Trophoblast cell (in vitro differentiated cells and primary cell): ENCODE measurements around the gene KLF6.

Source experiments
- DNase-seq, 2 donors: peaks; one replicate each; pipeline ENCODE4 v3.0.0-alpha.2; 2016
- H2AFZ ChIP-seq: 2 replicates; pipeline ENCODE4 v1.6.1; 2013; ENCODE audit warnings: low read length, moderate library complexity, mild to moderate bottlenecking; ENCODE audit not compliant: insufficient read depth, poor library complexity
- H2AK5ac ChIP-seq: 2 replicates; pipeline ENCODE4 v1.6.1; 2013; ENCODE audit warnings: mild to moderate bottlenecking, low read length
- H2BK120ac ChIP-seq: 2 replicates; pipeline ENCODE4 v1.6.1; 2013; ENCODE audit warnings: low read length, mild to moderate bottlenecking, moderate library complexity; ENCODE audit not compliant: insufficient read depth, poor library complexity
- H2BK12ac ChIP-seq: 2 replicates; pipeline ENCODE4 v1.6.1; 2013; ENCODE audit warnings: mild to moderate bottlenecking, low read length, moderate library complexity
- H2BK5ac ChIP-seq: 2 replicates; pipeline ENCODE4 v1.6.1; 2013; ENCODE audit warnings: low read length, low read depth, moderate library complexity, mild to moderate bottlenecking; ENCODE audit not compliant: poor library complexity
- H3K14ac ChIP-seq: 2 replicates; pipeline ENCODE4 v1.6.1; 2013; ENCODE audit warnings: mild to moderate bottlenecking, low read length
- H3K18ac ChIP-seq: 2 replicates; pipeline ENCODE4 v1.6.1; 2013; ENCODE audit warnings: mild to moderate bottlenecking, low read length
- H3K23ac ChIP-seq: 2 replicates; pipeline ENCODE4 v1.6.1; 2013; ENCODE audit warnings: low read length
- H3K27ac ChIP-seq: 2 replicates; pipeline ENCODE4 v1.5.1; 2013; ENCODE audit warnings: low read depth, mild to moderate bottlenecking, inconsistent platforms, low read length, moderate library complexity
- H3K27me3 ChIP-seq: 2 replicates; pipeline ENCODE4 v1.6.1; 2013; ENCODE audit warnings: inconsistent platforms, mild to moderate bottlenecking, low read length, moderate library complexity; ENCODE audit not compliant: insufficient read depth
- H3K36me3 ChIP-seq, 2 experiments: 1 replicate in 1 of 2; 2 replicates in 1 of 2; pipeline ENCODE4 v1.6.1; 2013; ENCODE audit warnings: low read length in 2 of 2, mild to moderate bottlenecking in 2 of 2, moderate library complexity in 1 of 2; ENCODE audit not compliant: insufficient read depth in 2 of 2, control insufficient read depth in 1 of 2
- H3K4ac ChIP-seq: 2 replicates; pipeline ENCODE4 v1.6.1; 2013; ENCODE audit warnings: low read depth, mild to moderate bottlenecking, low read length, moderate library complexity
- H3K4me1 ChIP-seq, 2 experiments: 1 replicate in 1 of 2; 2 replicates in 1 of 2; pipeline ENCODE4 v1.6.1; 2013; ENCODE audit warnings: low read length in 2 of 2, mild to moderate bottlenecking in 2 of 2, moderate library complexity in 1 of 2; ENCODE audit not compliant: insufficient read depth in 2 of 2, control insufficient read depth in 1 of 2
- H3K4me2 ChIP-seq: 2 replicates; pipeline ENCODE4 v1.6.1; 2013; ENCODE audit warnings: inconsistent platforms, mild to moderate bottlenecking, low read length, moderate library complexity
- H3K4me3 ChIP-seq: 2 replicates; pipeline ENCODE4 v1.5.1; 2013; ENCODE audit warnings: mild to moderate bottlenecking, low read depth, low read length, inconsistent platforms
- H3K79me1 ChIP-seq: one replicate; pipeline ENCODE4 v1.6.1; 2013; ENCODE audit warnings: low read length
- H3K79me2 ChIP-seq: 2 replicates; pipeline ENCODE4 v1.6.1; 2013; ENCODE audit warnings: low read length, mild to moderate bottlenecking; ENCODE audit not compliant: control insufficient read depth, insufficient read depth, poor library complexity
- H3K9ac ChIP-seq: 2 replicates; pipeline ENCODE4 v1.6.1; 2013; ENCODE audit warnings: mild to moderate bottlenecking, low read length
- H3K9me3 ChIP-seq: 2 replicates; pipeline ENCODE4 v1.6.1; 2013; ENCODE audit warnings: low read depth, mild to moderate bottlenecking, control low read depth, inconsistent platforms, low read length; ENCODE audit not compliant: insufficient read depth
- H4K12ac ChIP-seq: 2 replicates; pipeline ENCODE4 v1.6.1; 2013; ENCODE audit warnings: low read depth, mild to moderate bottlenecking, low read length, moderate library complexity
- H4K8ac ChIP-seq: 2 replicates; pipeline ENCODE4 v1.6.1; 2013; ENCODE audit warnings: low read depth, mild to moderate bottlenecking, low read length, moderate library complexity
- H4K91ac ChIP-seq: one replicate; pipeline ENCODE4 v1.6.1; 2013; ENCODE audit warnings: low read depth, mild to moderate bottlenecking, low read length, moderate library complexity
- WGBS: extraction: QIAGEN DNeasy Blood & Tissue Kit; methylation state at CpG from one replicate; pipeline ENCODE4 v1.1.7; 2013; ENCODE audit warnings: missing lambda C conversion rate; ENCODE audit not compliant: insufficient read length, insufficient coverage; ENCODE audit errors: extremely low coverage; 5-methylcytosine and 5-hydroxymethylcytosine counted together

Gene KLF6

GRCh38 chr10:3805791-3806461, 20.9 kb upstream of the KLF6 start:
- H2BK5ac ChIP-seq, result peak overlapping the region; percentile 95
- H3K18ac ChIP-seq, result no peak overlapping the region
- no peak overlapping the region for H3K9ac ChIP-seq
- peaks cover 3% of the 10 kb centered on the region for H3K79me2 ChIP-seq
- no peaks in the 10 kb centered on the region for H3K9me3 ChIP-seq
- peak overlapping the region; percentile 94 for H3K27ac ChIP-seq
- no peak overlapping the region for H4K8ac ChIP-seq
- peak overlapping the region; percentile 92 for H4K91ac ChIP-seq
- H2AFZ ChIP-seq, result no peak overlapping the region
- H3K79me1 ChIP-seq, result peaks cover 43% of the 10 kb centered on the region
- peak overlapping the region; percentile 89 for H2BK120ac ChIP-seq
- H3K23ac ChIP-seq, result no peak overlapping the region
- H3K4me3 ChIP-seq, result no peak overlapping the region
- H3K14ac ChIP-seq, result no peak overlapping the region
- H3K27me3 ChIP-seq, result no peaks in the 10 kb centered on the region
- no peak overlapping the region for H2AK5ac ChIP-seq
- no peak overlapping the region for H3K4me2 ChIP-seq
- peaks cover 25 to 36% of the 10 kb centered on the region in 2 experiments for H3K4me1 ChIP-seq
- no peak overlapping the region for H2BK12ac ChIP-seq
- WGBS, result no CpG with 5 or more reads among the region's 10 CpGs
- H4K12ac ChIP-seq, result no peak overlapping the region
- peak; percentile 94 to 96 for DNase-seq
- H3K4ac ChIP-seq, result no peak overlapping the region
- H3K36me3 ChIP-seq, result no peaks in the 10 kb centered on the region

- Histone ChIP-seq H4K91ac (peak overlapping the region; percentile 92), H3K36me3 (no peaks in the 10 kb centered on the region), H3K14ac (peak overlapping the region; percentile 61), H3K23ac (no peak overlapping the region), H4K8ac (no peak overlapping the region), H3K4me1 (peaks cover 25 to 36% of the 10 kb centered on the region in 2 experiments), H4K12ac (no peak overlapping the region), H3K79me2 (peaks cover 3% of the 10 kb centered on the region), H2BK12ac (peak overlapping the region; percentile 62), H3K27ac (peak overlapping the region; percentile 94), H3K27me3 (no peaks in the 10 kb centered on the region), H3K18ac (no peak overlapping the region), H2AFZ (no peak overlapping the region), H3K4me3 (no peak overlapping the region), H3K4me2 (no peak overlapping the region), H2BK5ac (peak overlapping the region; percentile 95), H3K9ac (no peak overlapping the region), H2AK5ac (no peak overlapping the region), H2BK120ac (peak overlapping the region; percentile 89), H3K4ac (peak overlapping the region; percentile 31), H3K9me3 (no peaks in the 10 kb centered on the region), H3K79me1 (peaks cover 43% of the 10 kb centered on the region)
- no CpG with 5 or more reads among the region's 7 CpGs for WGBS
- peak; percentile 72 to 90 for DNase-seq
Measured at GRCh38 chr10:3805201-3805790, 20.3 kb upstream of the KLF6 start.

DNA sequence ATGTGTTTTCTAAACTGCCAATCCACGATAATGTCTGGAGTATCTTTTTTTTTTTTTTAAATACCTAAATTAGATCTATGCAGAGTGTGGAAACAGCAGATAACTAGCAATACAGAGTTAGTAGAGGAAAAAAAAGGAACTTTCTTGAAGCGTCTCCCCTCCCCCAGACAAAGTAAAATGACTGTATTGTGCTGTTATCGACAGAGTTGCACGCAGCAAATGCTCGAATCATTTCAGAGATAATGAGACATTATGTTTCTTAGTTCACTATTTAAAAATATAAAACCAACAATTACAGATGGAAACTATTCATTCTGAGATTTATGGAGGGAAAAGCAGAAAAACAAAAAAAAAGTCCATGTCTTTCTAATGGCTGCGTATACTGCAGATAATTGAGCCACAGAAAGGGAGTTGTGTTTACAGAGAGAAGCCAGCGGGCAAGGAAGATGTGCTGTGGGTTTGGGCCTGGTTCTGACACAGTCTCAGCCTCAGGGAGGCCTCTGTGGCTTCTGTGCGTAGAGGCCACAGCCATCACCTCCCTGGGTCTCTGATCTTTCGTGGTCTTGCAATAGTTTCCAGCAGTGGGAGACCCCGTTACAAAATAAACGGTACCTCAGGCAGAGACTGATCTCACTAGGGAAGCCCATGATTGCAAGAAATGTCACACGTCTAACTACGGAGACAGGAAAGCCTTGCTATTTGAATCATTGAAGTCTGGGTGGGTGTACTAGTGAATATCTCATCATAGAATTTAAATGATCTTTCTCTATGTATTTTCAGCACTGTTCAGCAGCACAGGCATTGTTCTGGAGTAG, 19.1 kb upstream of the KLF6 start:
- Histone ChIP-seq H3K4me2 (peak overlapping the region; percentile 7), H3K18ac (peak overlapping the region; percentile 93), H2BK5ac (peak overlapping the region; percentile 97), H2AFZ (peak overlapping the region; percentile 88), H2BK12ac (peak overlapping the region; percentile 99), H3K23ac (no peak overlapping the region), H3K27me3 (no peaks in the 10 kb centered on the region), H3K79me2 (peaks cover 3% of the 10 kb centered on the region), H3K4me1 (peaks cover 18 to 29% of the 10 kb centered on the region in 2 experiments), H2BK120ac (peak overlapping the region; percentile 97), H3K4ac (peak overlapping the region; percentile 63), H4K12ac (peak overlapping the region; percentile 11), H3K14ac (peak overlapping the region; percentile 94), H3K36me3 (no peaks in the 10 kb centered on the region), H3K9ac (no peak overlapping the region), H4K8ac (peak overlapping the region; percentile 86), H3K27ac (peak overlapping the region; percentile 89), H3K9me3 (no peaks in the 10 kb centered on the region), H3K79me1 (peaks cover 38% of the 10 kb centered on the region), H4K91ac (peak overlapping the region; percentile 97), H3K4me3 (no peak overlapping the region), H2AK5ac (peak overlapping the region; percentile 97)
- peak in 1 of 2 donors; percentile 52 for DNase-seq
- WGBS, result no CpG with 5 or more reads among the region's 13 CpGs

GRCh38 chr10:3803295-3803926, 18.4 kb upstream of the KLF6 start:
- Histone ChIP-seq H3K14ac (no peak overlapping the region), H3K9ac (no peak overlapping the region), H3K4me2 (no peak overlapping the region), H3K4me3 (no peak overlapping the region), H3K79me1 (peaks cover 38% of the 10 kb centered on the region), H2BK12ac (peak overlapping the region; percentile 76), H4K12ac (no peak overlapping the region), H4K8ac (no peak overlapping the region), H2BK5ac (no peak overlapping the region), H3K36me3 (no peaks in the 10 kb centered on the region), H3K27me3 (no peaks in the 10 kb centered on the region), H3K23ac (no peak overlapping the region), H3K4ac (no peak overlapping the region), H3K79me2 (peaks cover 3% of the 10 kb centered on the region), H3K9me3 (no peaks in the 10 kb centered on the region), H4K91ac (peak overlapping the region; percentile 55), H2AK5ac (no peak overlapping the region), H2AFZ (no peak overlapping the region), H3K18ac (no peak overlapping the region), H3K4me1 (peaks cover 18 to 26% of the 10 kb centered on the region in 2 experiments), H3K27ac (no peak overlapping the region), H2BK120ac (peak overlapping the region; percentile 29)
- WGBS, result no CpG with 5 or more reads among the region's 11 CpGs
- peak; percentile 53 to 54 for DNase-seq
